ENCODE data around the gene GALNT5. TPM values are rescaled to one million over a fixed set of nuclear protein-coding genes. Genes with fewer than 3 reads are reported as not detected.

GALNT5 gene
- total and polyA plus RNA-seq, 10 of the 15 experiments (the other 5 are each of a cell fraction or from before 2014, with no cell fraction given) = under 0.01 to 0.25 (median 0.03) TPM; not detected in 4

DNA sequence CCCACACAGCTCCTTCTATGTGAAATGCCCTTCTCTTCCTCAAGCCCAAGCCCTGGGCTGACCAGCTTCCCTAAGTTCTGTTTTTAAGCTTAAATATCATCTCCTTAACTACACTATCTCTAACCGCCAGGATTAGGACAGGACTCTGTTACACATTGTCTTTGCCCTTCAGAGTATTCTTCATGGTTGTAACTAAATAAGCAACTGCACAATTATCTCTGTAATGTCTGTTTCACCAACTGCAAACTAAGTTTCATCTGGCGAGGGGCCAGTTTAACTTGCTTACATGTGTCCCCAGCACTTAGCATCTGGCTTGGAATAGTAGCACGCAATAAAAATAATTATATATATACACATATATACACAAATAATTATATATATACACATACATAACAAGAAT, 69.2 kb downstream of the GALNT5 start:
- ATAC-seq = no peak
- intact Hi-C loops (cut with micrococcal nuclease; ENCODE audit: unreplicated experiment) = loop anchor here (1.0 to 5.0 kb wide), 6 partner anchors 24 to 164 kb away; no protein-coding TSS in a partner anchor

More for the DNA sequence above, 69.2 kb downstream of the GALNT5 start:
- RAD21 ChIA-PET (ENCODE audit: unreplicated experiment) = interaction anchor here (1.0 to 8.7 kb wide), 28 partner anchors 10 to 683 kb away, joined by 3 to 126 read pairs (median 10); partner anchors contain the start of gene CYTIP
- SMC1A ChIA-PET (ENCODE audit: uncharacterized antibody, unreplicated experiment) = interaction anchor here (0.7 to 12.6 kb wide), 40 partner anchors 8 to 254 kb away, joined by 3 to 165 read pairs (median 8); partner anchors contain the start of gene CYTIP
- Histone ChIP-seq H2AFZ (ENCODE audit: control insufficient read depth, low read depth, low read length) (no peak overlapping the region), H3K9ac (ENCODE audit: control insufficient read depth, insufficient read depth, low read length) (no peak overlapping the region), H3K27me3 (replicated peaks in 1 of 2; ENCODE audit: control insufficient read depth in 2 of 2, insufficient read depth in 2 of 2, low read length in 1 of 2) (no peaks in the 10 kb centered on the region), H3K4me2 (ENCODE audit: control insufficient read depth, insufficient read depth) (no peak overlapping the region), H3K79me2 (ENCODE audit: control insufficient read depth, insufficient read depth, low read length) (no peaks in the 10 kb centered on the region), H3K4me3 (no peak overlapping the region), H3K4me1 (ENCODE audit: control insufficient read depth, insufficient read depth, low read length) (no peaks in the 10 kb centered on the region), H3K9me3 (replicated peaks; ENCODE audit: control insufficient read depth, insufficient read depth, low read length) (no peaks in the 10 kb centered on the region), H3K36me3 (ENCODE audit: control insufficient read depth in 2 of 2, insufficient read depth in 2 of 2, low read length in 1 of 2) (no peaks in the 10 kb centered on the region), H3K27ac (ENCODE audit: control insufficient read depth, insufficient read depth) (no peak overlapping the region), H4K20me1 (ENCODE audit: control insufficient read depth, insufficient read depth) (no peaks in the 10 kb centered on the region)
- in situ Hi-C loops (cut with MboI) = loop anchor here (5.0 kb wide), 2 partner anchors 86 to 166 kb away; no protein-coding TSS in a partner anchor
- no peak for FAIRE-seq
- TF ChIP-seq ZNF622 (IDR thresholded peaks at IDR 0.05) (no peak), KDM1A (IDR thresholded peaks at IDR 0.05; ENCODE audit: borderline replicate concordance) (no peak), STAT3 (IDR thresholded peaks at IDR 0.05; ENCODE audit: low read depth, low read length) (no peak), TARDBP (IDR thresholded peaks at IDR 0.05; ENCODE audit: borderline replicate concordance) (no peak), NR2C1 (IDR thresholded peaks at IDR 0.05) (no peak), GATAD2B (conservative IDR thresholded peaks at IDR 0.05; ENCODE audit: low read depth) (no peak)
- TF ChIP-seq, protein P1, sequence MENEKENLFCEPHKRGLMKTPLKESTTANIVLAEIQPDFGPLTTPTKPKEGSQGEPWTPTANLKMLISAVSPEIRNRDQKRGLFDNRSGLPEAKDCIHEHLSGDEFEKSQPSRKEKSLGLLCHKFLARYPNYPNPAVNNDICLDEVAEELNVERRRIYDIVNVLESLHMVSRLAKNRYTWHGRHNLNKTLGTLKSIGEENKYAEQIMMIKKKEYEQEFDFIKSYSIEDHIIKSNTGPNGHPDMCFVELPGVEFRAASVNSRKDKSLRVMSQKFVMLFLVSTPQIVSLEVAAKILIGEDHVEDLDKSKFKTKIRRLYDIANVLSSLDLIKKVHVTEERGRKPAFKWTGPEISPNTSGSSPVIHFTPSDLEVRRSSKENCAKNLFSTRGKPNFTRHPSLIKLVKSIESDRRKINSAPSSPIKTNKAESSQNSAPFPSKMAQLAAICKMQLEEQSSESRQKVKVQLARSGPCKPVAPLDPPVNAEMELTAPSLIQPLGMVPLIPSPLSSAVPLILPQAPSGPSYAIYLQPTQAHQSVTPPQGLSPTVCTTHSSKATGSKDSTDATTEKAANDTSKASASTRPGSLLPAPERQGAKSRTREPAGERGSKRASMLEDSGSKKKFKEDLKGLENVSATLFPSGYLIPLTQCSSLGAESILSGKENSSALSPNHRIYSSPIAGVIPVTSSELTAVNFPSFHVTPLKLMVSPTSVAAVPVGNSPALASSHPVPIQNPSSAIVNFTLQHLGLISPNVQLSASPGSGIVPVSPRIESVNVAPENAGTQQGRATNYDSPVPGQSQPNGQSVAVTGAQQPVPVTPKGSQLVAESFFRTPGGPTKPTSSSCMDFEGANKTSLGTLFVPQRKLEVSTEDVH (IDR thresholded peaks at IDR 0.05; ENCODE audit: low read depth, partially characterized antibody) = no peak
- TF ChIP-seq, protein P2, sequence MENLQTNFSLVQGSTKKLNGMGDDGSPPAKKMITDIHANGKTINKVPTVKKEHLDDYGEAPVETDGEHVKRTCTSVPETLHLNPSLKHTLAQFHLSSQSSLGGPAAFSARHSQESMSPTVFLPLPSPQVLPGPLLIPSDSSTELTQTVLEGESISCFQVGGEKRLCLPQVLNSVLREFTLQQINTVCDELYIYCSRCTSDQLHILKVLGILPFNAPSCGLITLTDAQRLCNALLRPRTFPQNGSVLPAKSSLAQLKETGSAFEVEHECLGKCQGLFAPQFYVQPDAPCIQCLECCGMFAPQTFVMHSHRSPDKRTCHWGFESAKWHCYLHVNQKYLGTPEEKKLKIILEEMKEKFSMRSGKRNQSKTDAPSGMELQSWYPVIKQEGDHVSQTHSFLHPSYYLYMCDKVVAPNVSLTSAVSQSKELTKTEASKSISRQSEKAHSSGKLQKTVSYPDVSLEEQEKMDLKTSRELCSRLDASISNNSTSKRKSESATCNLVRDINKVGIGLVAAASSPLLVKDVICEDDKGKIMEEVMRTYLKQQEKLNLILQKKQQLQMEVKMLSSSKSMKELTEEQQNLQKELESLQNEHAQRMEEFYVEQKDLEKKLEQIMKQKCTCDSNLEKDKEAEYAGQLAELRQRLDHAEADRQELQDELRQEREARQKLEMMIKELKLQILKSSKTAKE (IDR thresholded peaks at IDR 0.05; ENCODE audit: low read depth, poor library complexity, severe bottlenecking) = no peak
- no peak for DNase-seq (ENCODE audit: low read depth, low spot score)
- CTCF ChIA-PET = interaction anchor here (0.6 to 13.5 kb wide), 41 partner anchors 8 to 270 kb away, joined by 3 to 226 read pairs (median 7); partner anchors contain the start of gene CYTIP
- WGBS (ENCODE audit: insufficient coverage, insufficient replicate concordance, low lambda C conversion rate, missing lambda C conversion rate) = 100% methylated on average over 3 of the region's 3 CpGs
- BruUV-seq (replicated peaks) = no TSS peak
- POLR2A ChIA-PET = interaction anchor here (1.2 to 1.4 kb wide), 3 partner anchors 87 to 114 kb away, joined by 5 to 7 read pairs (median 5); no protein-coding TSS in a partner anchor

Data from GM12878 (cell line).